Measurements from ENCODE around the gene L3MBTL1. TPM values are rescaled to one million over a fixed set of nuclear protein-coding genes. Genes with fewer than 3 reads are reported as not detected.
A peak's percentile ranks its signal among the peaks of the same experiment; 100 is the strongest.

The L3MBTL1 gene
- total RNA-seq, 3 donors from 2014 or later, result 6.4 to 13.1 (median 10.7) TPM

DNA sequence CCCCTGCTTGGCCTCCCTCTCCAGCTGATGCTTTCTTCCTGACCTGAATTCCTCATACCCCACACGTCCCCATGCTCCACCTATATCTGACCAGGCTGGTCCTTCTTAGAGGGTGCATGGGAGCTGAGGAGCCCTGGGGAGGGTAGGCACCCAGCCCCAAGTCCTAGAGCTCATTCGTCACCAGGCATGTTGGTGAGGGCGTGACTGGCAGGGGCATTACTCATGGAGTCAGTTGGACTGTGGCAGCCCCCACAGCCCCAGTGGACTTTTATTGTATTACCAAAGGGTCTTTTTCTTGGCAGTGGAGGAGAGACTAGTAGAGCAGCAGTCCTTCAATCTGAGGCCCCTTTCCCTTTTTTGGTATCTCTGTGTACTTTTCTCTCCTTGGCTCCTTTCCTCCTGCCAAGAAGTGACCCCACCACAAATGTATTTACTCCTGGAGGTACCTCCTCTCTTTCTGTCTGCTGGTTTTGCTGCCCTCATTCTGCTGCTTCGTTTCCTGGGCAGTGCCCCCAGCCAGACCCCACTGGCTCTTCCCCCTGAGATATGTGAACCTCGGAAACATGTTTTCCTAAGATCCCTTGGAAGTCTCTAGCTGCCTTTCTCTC is 40.9 kb downstream of the L3MBTL1 start:
- intact Hi-C loops (cut with DNase I, micrococcal nuclease), result no loop called here
- Histone ChIP-seq H3K4me1 (ENCODE audit: low read depth) (peaks cover 11% of the 10 kb centered on the region), H3K36me3 (ENCODE audit: low read depth) (no peaks in the 10 kb centered on the region), H3K4me3 (no peak overlapping the region), H3K9me3 (no peaks in the 10 kb centered on the region)
- DNase-seq, result no peak
- no peak for ATAC-seq
- TF ChIP-seq CTCF (IDR thresholded peaks at IDR 0.05), result no peak

- peak; percentile 19 for ATAC-seq
- DNase-seq, result no peak
- no peaks in the 10 kb centered on the region for H3K9me3 ChIP-seq
- no peak for TF ChIP-seq CTCF (IDR thresholded peaks at IDR 0.05)
- H3K4me3 ChIP-seq, result no peak overlapping the region
- H3K4me1 ChIP-seq (ENCODE audit: low read depth), result peaks cover 11% of the 10 kb centered on the region
- intact Hi-C loops (cut with DNase I, micrococcal nuclease), result no loop called here
- no peaks in the 10 kb centered on the region for H3K36me3 ChIP-seq (ENCODE audit: low read depth)
Observed at GRCh38 chr20:43549416-43550065, 42.0 kb downstream of the L3MBTL1 start.

DNA sequence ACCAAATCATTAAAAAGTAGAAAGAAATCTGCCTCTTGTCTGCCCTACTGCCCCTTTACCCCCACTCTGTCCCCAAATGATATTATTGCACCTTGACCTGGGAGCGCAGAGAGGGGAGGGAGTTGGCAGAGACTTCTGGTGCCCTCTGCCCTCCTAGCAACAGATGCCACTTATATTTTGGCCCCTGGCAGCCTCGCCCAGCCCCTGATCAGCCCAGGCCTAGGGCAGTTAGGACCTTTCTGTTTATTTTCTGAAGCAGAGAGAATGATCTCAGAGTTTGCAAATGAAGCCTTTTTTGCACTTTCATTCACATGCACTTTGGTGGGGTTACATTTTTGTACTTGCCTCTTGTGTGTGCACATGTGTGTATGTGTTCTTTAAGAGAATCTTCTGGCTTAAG is 43.0 kb downstream of the L3MBTL1 start:
- peaks cover 11% of the 10 kb centered on the region for H3K4me1 ChIP-seq (ENCODE audit: low read depth)
- no peaks in the 10 kb centered on the region for H3K9me3 ChIP-seq
- no peak for TF ChIP-seq CTCF (IDR thresholded peaks at IDR 0.05)
- DNase-seq, result peak in 2 of 3 donors; percentile 49 to 64
- peak; percentile 80 for ATAC-seq
- no peaks in the 10 kb centered on the region for H3K36me3 ChIP-seq (ENCODE audit: low read depth)
- intact Hi-C loops (cut with DNase I, micrococcal nuclease), result no loop called here
- no peak overlapping the region for H3K4me3 ChIP-seq

GRCh38 chr20:43554369-43554768 is 46.9 kb downstream of the L3MBTL1 start:
- H3K4me1 ChIP-seq (ENCODE audit: low read depth), result peaks cover 28% of the 10 kb centered on the region
- intact Hi-C loops (cut with DNase I, micrococcal nuclease), result no loop called here
- no peak overlapping the region for H3K4me3 ChIP-seq
- no peaks in the 10 kb centered on the region for H3K36me3 ChIP-seq (ENCODE audit: low read depth)
- TF ChIP-seq CTCF (IDR thresholded peaks at IDR 0.05), result no peak
- DNase-seq (no peak), ATAC-seq (no peak)
- no peaks in the 10 kb centered on the region for H3K9me3 ChIP-seq

- Histone ChIP-seq H3K4me1 (ENCODE audit: low read depth) (peaks cover 19% of the 10 kb centered on the region), H3K36me3 (ENCODE audit: low read depth) (no peaks in the 10 kb centered on the region), H3K4me3 (peak within 1 kb of the TSS; percentile 9), H3K9me3 (no peaks in the 10 kb centered on the region)
- ATAC-seq (peak; percentile 85), DNase-seq (peak; percentile 84 to 87 (median 85))
- intact Hi-C loops (cut with DNase I, micrococcal nuclease), result no loop called here
- TF ChIP-seq CTCF (IDR thresholded peaks at IDR 0.05), result no peak
Observed at GRCh38 chr20:43558412-43559146, 51.1 kb downstream of the L3MBTL1 start, which contains the start of gene SGK2. TSS of gene SGK2 (plus strand) at chr20:43559027. CDS start at chr20:43566496, 7,469 bp downstream.
